Type B pancreatic cell (in vitro differentiated cells): ENCODE measurements around the gene DPM2. TPM values are rescaled to one million over a fixed set of nuclear protein-coding genes. Genes with fewer than 3 reads are reported as not detected.
A peak's percentile ranks its signal among the peaks of the same experiment; 100 is the strongest.

Experiments used
- DNase-seq: peaks from one replicate; pipeline ENCODE4 v3.0.0; 2021; ENCODE audit warnings: mixed read lengths; ENCODE audit not compliant: unreplicated experiment; ENCODE audit errors: extremely low spot score
- H3K27ac Mint-ChIP-seq: 2 replicates; pipeline ENCODE4 v1.8.0; 2021; ENCODE audit warnings: mild to moderate bottlenecking, mixed read lengths
- H3K27me3 Mint-ChIP-seq: 2 replicates; pipeline ENCODE4 v1.8.0; 2021; ENCODE audit warnings: mixed read lengths
- H3K36me3 Mint-ChIP-seq: 2 replicates; pipeline ENCODE4 v1.8.0; 2021; ENCODE audit warnings: mixed read lengths
- H3K4me1 Mint-ChIP-seq: one replicate; pipeline ENCODE4 v1.8.0; 2021; ENCODE audit warnings: mixed read lengths; ENCODE audit not compliant: unreplicated experiment
- H3K4me3 Mint-ChIP-seq: 2 replicates; pipeline ENCODE4 v1.8.0; 2021; ENCODE audit warnings: mild to moderate bottlenecking, mixed read lengths
- H3K9me3 Mint-ChIP-seq: 2 replicates; pipeline ENCODE4 v1.8.0; 2021; ENCODE audit warnings: mixed read lengths
- CTCF ChIP-seq: fragments of 200-600 bp; sonication (generic); conservative IDR thresholded peaks from 2 replicates; pipeline ENCODE4 v1.5.0; 2021; ENCODE audit warnings: antibody characterized with exemption, mild to moderate bottlenecking
- total RNA-seq: library from RNA; stranded (reverse); gene quantifications from 2 replicates; pipeline ENCODE4 v1.2.1, GENCODE V29; 2021; ENCODE audit warnings: low replicate concordance

DPM2 gene
- total RNA-seq, 1 donor from 2014 or later, result 41.6 TPM

GRCh38 chr9:127944586-127945218, 7.0 kb upstream of the DPM2 start:
- H3K27me3 Mint-ChIP-seq, result no peaks in the 10 kb centered on the region
- H3K9me3 Mint-ChIP-seq, result no peaks in the 10 kb centered on the region
- no peak overlapping the region for H3K27ac Mint-ChIP-seq
- TF ChIP-seq CTCF, result no peak
- peaks cover 11% of the 10 kb centered on the region for H3K36me3 Mint-ChIP-seq
- peaks cover 22% of the 10 kb centered on the region for H3K4me1 Mint-ChIP-seq
- no peak for DNase-seq
- no peak overlapping the region for H3K4me3 Mint-ChIP-seq

GRCh38 chr9:127943731-127944144, 6.1 kb upstream of the DPM2 start:
- peak overlapping the region; percentile 53 for H3K27ac Mint-ChIP-seq
- peaks cover 22% of the 10 kb centered on the region for H3K4me1 Mint-ChIP-seq
- peaks cover 11% of the 10 kb centered on the region for H3K36me3 Mint-ChIP-seq
- no peak for DNase-seq
- no peaks in the 10 kb centered on the region for H3K9me3 Mint-ChIP-seq
- H3K27me3 Mint-ChIP-seq, result no peaks in the 10 kb centered on the region
- H3K4me3 Mint-ChIP-seq, result no peak overlapping the region
- TF ChIP-seq CTCF, result peak; percentile 87

GRCh38 chr9:127943011-127943662, 5.5 kb upstream of the DPM2 start:
- no peak for DNase-seq
- peaks cover 22% of the 10 kb centered on the region for H3K4me1 Mint-ChIP-seq
- H3K4me3 Mint-ChIP-seq, result no peak overlapping the region
- peak overlapping the region; percentile 44 for H3K27ac Mint-ChIP-seq
- H3K36me3 Mint-ChIP-seq, result peaks cover 11% of the 10 kb centered on the region
- no peaks in the 10 kb centered on the region for H3K27me3 Mint-ChIP-seq
- no peaks in the 10 kb centered on the region for H3K9me3 Mint-ChIP-seq
- TF ChIP-seq CTCF, result no peak

- Mint-ChIP-seq H3K4me3 (no peak overlapping the region), H3K36me3 (peaks cover 7% of the 10 kb centered on the region), H3K4me1 (peaks cover 23% of the 10 kb centered on the region), H3K27me3 (no peaks in the 10 kb centered on the region), H3K27ac (peak overlapping the region; percentile 44), H3K9me3 (no peaks in the 10 kb centered on the region)
- no peak for DNase-seq
- peak; percentile 91 for TF ChIP-seq CTCF
These were observed 4.8 kb upstream of the DPM2 start for GRCh38 chr9:127942216-127943010.

- Mint-ChIP-seq H3K9me3 (no peaks in the 10 kb centered on the region), H3K4me3 (no peak overlapping the region), H3K4me1 (peaks cover 24% of the 10 kb centered on the region), H3K36me3 (peaks cover 7% of the 10 kb centered on the region), H3K27me3 (no peaks in the 10 kb centered on the region), H3K27ac (no peak overlapping the region)
- no peak for TF ChIP-seq CTCF
- DNase-seq, result no peak
These were observed 4.2 kb upstream of the DPM2 start for GRCh38 chr9:127941961-127942215.
